Activated T-helper 1 cell treated with anti-CD3 and anti-CD28 coated beads, Interleukin-12 subunit alpha, Interleukin-12 subunit beta, Interleukin-2, Interleukin-4 antibody, amounts not matched to agents 30 ng/mL and 10 ng/mL and 1 ng/mL, durations not matched to agents 14 hours and 24 hours and 36 hours (primary cell): Measurements from ENCODE around the gene TEX22. TPM values are rescaled to one million over a fixed set of nuclear protein-coding genes. Genes with fewer than 3 reads are reported as not detected.
A peak's percentile ranks its signal among the peaks of the same experiment; 100 is the strongest.

Source experiments
- DNase-seq: peaks from one replicate; pipeline ENCODE4 v3.0.0; 2021; ENCODE audit warnings: low spot score
- H3K27ac Mint-ChIP-seq: one replicate; pipeline ENCODE4 v1.8.0; 2021; ENCODE audit warnings: mild to moderate bottlenecking, mixed read lengths
- H3K27me3 Mint-ChIP-seq: one replicate; pipeline ENCODE4 v1.8.0; 2022; ENCODE audit warnings: mild to moderate bottlenecking, moderate library complexity, mixed read lengths; ENCODE audit not compliant: insufficient read depth
- H3K36me3 Mint-ChIP-seq: one replicate; pipeline ENCODE4 v1.8.0; 2021; ENCODE audit warnings: low read depth, mixed read lengths
- H3K4me1 Mint-ChIP-seq: one replicate; pipeline ENCODE4 v1.8.0; 2021; ENCODE audit warnings: low read depth, mixed read lengths
- H3K4me3 Mint-ChIP-seq: one replicate; pipeline ENCODE4 v1.8.0; 2021; ENCODE audit warnings: mild to moderate bottlenecking, moderate library complexity, mixed read lengths
- H3K9me3 Mint-ChIP-seq: one replicate; pipeline ENCODE4 v1.8.0; 2021; ENCODE audit warnings: mixed read lengths
- intact Hi-C: fragments of 100-400 bp; cut with micrococcal nuclease; formaldehyde crosslinking; loops from one replicate; pipeline ENCODE4 v1.15.1; 2024
- total RNA-seq: library from RNA; stranded (reverse); gene quantifications from 2 replicates; pipeline ENCODE4 v1.2.3, GENCODE V29; 2022

The TEX22 gene
- total RNA-seq, 1 donor from 2014 or later = 7.4 TPM

GRCh38 chr14:105439710-105440553 lies 41.6 kb downstream of the TEX22 start:
- Mint-ChIP-seq H3K36me3 (peaks cover 13% of the 10 kb centered on the region), H3K4me3 (no peak overlapping the region), H3K4me1 (no peaks in the 10 kb centered on the region), H3K27ac (no peak overlapping the region), H3K27me3 (no peaks in the 10 kb centered on the region), H3K9me3 (no peaks in the 10 kb centered on the region)
- intact Hi-C loops = no loop called here
- no peak for DNase-seq

- intact Hi-C loops = no loop called here
- no peaks in the 10 kb centered on the region for H3K27me3 Mint-ChIP-seq
- no peak overlapping the region for H3K4me3 Mint-ChIP-seq
- H3K27ac Mint-ChIP-seq = no peak overlapping the region
- peaks cover 12% of the 10 kb centered on the region for H3K36me3 Mint-ChIP-seq
- DNase-seq = no peak
- no peaks in the 10 kb centered on the region for H3K9me3 Mint-ChIP-seq
- H3K4me1 Mint-ChIP-seq = no peaks in the 10 kb centered on the region
Measured at GRCh38 chr14:105440554-105440900, 42.2 kb downstream of the TEX22 start.

GRCh38 chr14:105440992-105441391 lies 42.7 kb downstream of the TEX22 start:
- Mint-ChIP-seq H3K36me3 (peaks cover 12% of the 10 kb centered on the region), H3K4me1 (no peaks in the 10 kb centered on the region), H3K27me3 (no peaks in the 10 kb centered on the region), H3K27ac (no peak overlapping the region), H3K4me3 (no peak overlapping the region), H3K9me3 (no peaks in the 10 kb centered on the region)
- no peak for DNase-seq
- intact Hi-C loops = no loop called here

- peaks cover 7% of the 10 kb centered on the region for H3K36me3 Mint-ChIP-seq
- no peaks in the 10 kb centered on the region for H3K27me3 Mint-ChIP-seq
- H3K27ac Mint-ChIP-seq = no peak overlapping the region
- no peaks in the 10 kb centered on the region for H3K4me1 Mint-ChIP-seq
- intact Hi-C loops = no loop called here
- DNase-seq = no peak
- H3K9me3 Mint-ChIP-seq = no peaks in the 10 kb centered on the region
- H3K4me3 Mint-ChIP-seq = no peak overlapping the region
Measured at GRCh38 chr14:105442125-105442524, 43.8 kb downstream of the TEX22 start.

GRCh38 chr14:105442834-105443233 lies 44.5 kb downstream of the TEX22 start:
- DNase-seq = no peak
- intact Hi-C loops = no loop called here
- peaks cover 7% of the 10 kb centered on the region for H3K36me3 Mint-ChIP-seq
- no peaks in the 10 kb centered on the region for H3K9me3 Mint-ChIP-seq
- no peak overlapping the region for H3K27ac Mint-ChIP-seq
- no peaks in the 10 kb centered on the region for H3K27me3 Mint-ChIP-seq
- no peaks in the 10 kb centered on the region for H3K4me1 Mint-ChIP-seq
- H3K4me3 Mint-ChIP-seq = no peak overlapping the region

GRCh38 chr14:105444859-105445258 lies 46.5 kb downstream of the TEX22 start:
- DNase-seq = no peak
- Mint-ChIP-seq H3K9me3 (no peaks in the 10 kb centered on the region), H3K27me3 (no peaks in the 10 kb centered on the region), H3K4me3 (no peak overlapping the region), H3K36me3 (peaks cover 7% of the 10 kb centered on the region), H3K27ac (no peak overlapping the region), H3K4me1 (no peaks in the 10 kb centered on the region)
- intact Hi-C loops = no loop called here

- no peaks in the 10 kb centered on the region for H3K9me3 Mint-ChIP-seq
- H3K27ac Mint-ChIP-seq = no peak overlapping the region
- no peaks in the 10 kb centered on the region for H3K4me1 Mint-ChIP-seq
- DNase-seq = no peak
- no peak overlapping the region for H3K4me3 Mint-ChIP-seq
- H3K36me3 Mint-ChIP-seq = peaks cover 7% of the 10 kb centered on the region
- intact Hi-C loops = no loop called here
- no peaks in the 10 kb centered on the region for H3K27me3 Mint-ChIP-seq
Measured at GRCh38 chr14:105445290-105445689, 47.0 kb downstream of the TEX22 start.

- Mint-ChIP-seq H3K9me3 (no peaks in the 10 kb centered on the region), H3K4me1 (no peaks in the 10 kb centered on the region), H3K36me3 (peaks cover 6% of the 10 kb centered on the region), H3K27me3 (no peaks in the 10 kb centered on the region), H3K4me3 (no peak overlapping the region), H3K27ac (no peak overlapping the region)
- no peak for DNase-seq
- intact Hi-C loops = no loop called here
Measured at GRCh38 chr14:105445901-105446845, 47.8 kb downstream of the TEX22 start.

GRCh38 chr14:105446971-105447370 lies 48.6 kb downstream of the TEX22 start:
- intact Hi-C loops = no loop called here
- Mint-ChIP-seq H3K9me3 (no peaks in the 10 kb centered on the region), H3K27ac (no peak overlapping the region)

GRCh38 chr14:105447651-105448640 lies 49.6 kb downstream of the TEX22 start:
- Mint-ChIP-seq H3K4me1 (no peaks in the 10 kb centered on the region), H3K9me3 (no peaks in the 10 kb centered on the region), H3K27ac (no peak overlapping the region), H3K27me3 (no peaks in the 10 kb centered on the region), H3K4me3 (no peak overlapping the region), H3K36me3 (peaks cover 2% of the 10 kb centered on the region)
- DNase-seq = no peak
- intact Hi-C loops = loop anchor here (1.0 kb wide), 3 partner anchors 42 to 80 kb away; no protein-coding TSS in a partner anchor

More at GRCh38 chr14:105446971-105447370, 48.6 kb downstream of the TEX22 start:
- Mint-ChIP-seq H3K4me3 (no peak overlapping the region), H3K4me1 (no peaks in the 10 kb centered on the region), H3K36me3 (peaks cover 3% of the 10 kb centered on the region), H3K27me3 (no peaks in the 10 kb centered on the region)
- DNase-seq = no peak

- DNase-seq = peak; percentile 42
- Mint-ChIP-seq H3K9me3 (no peaks in the 10 kb centered on the region), H3K27ac (no peak overlapping the region), H3K27me3 (no peaks in the 10 kb centered on the region), H3K4me3 (no peak overlapping the region), H3K36me3 (peaks cover 2% of the 10 kb centered on the region), H3K4me1 (no peaks in the 10 kb centered on the region)
- intact Hi-C loops = loop anchor here (1.0 kb wide), 3 partner anchors 42 to 80 kb away; no protein-coding TSS in a partner anchor
Measured at GRCh38 chr14:105448706-105449111, 50.4 kb downstream of the TEX22 start.
